ENCODE results near the gene BRD3OS. TPM values are rescaled to one million over a fixed set of nuclear protein-coding genes. Genes with fewer than 3 reads are reported as not detected.

Gene BRD3OS
- total and polyA plus RNA-seq, 7 donors = 3.9 to 19.4 (median 11.7) TPM

DNA sequence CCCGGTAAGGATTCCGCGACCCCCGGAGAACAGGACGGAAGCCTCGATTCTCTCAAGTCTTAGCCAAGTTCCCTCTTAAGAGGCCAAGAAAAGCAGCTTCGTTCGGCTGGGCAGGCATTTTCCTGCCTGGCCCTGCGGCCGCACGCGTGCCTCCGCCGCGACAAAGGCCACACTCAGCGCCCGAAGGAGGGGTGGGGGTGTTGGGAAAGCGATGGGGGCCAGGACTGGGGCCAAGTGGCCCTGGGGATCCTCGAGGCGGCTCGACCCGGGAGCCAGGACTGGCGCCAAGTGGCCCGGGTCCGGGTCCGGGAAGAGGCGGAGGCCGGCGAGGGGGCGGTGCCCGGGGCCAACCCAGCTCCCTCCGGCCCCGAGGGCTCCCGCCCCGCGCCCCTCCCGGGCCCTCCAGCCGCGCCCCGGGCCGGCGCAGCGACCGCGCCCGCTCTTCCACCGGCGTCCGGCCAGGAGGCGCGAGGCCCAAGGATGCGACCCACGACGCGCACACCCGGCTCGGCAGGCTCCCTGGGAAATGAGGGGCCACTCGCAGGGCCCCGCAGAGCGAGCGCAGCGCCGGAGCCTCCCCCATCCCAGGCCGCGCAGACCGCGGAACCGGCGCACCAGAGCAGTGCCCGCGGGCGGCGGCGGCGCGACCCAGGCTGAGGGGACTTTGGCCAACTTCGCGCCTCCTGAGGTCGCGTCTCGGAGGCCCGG, 33.9 kb upstream of the BRD3OS start:
- Histone ChIP-seq H3K4me1 (peaks cover 0 to 37% (median 29%) of the 10 kb centered on the region in 4 donors), H3K9me3 (no peaks in the 10 kb centered on the region), H3K36me3 (no peaks in the 10 kb centered on the region), H3K4me3 (peak overlapping the region; percentile 49 to 77 (median 70)), H3K27ac (peak overlapping the region; percentile 62 to 92 (median 77)), H3K27me3 (no peaks in the 10 kb centered on the region)
- intact Hi-C loops (cut with DNase I) = no loop called here
- 1 to 2% methylated on average over 82 of the region's 82 CpGs for WGBS, 2 donors
- TF ChIP-seq POLR2AphosphoS5 (IDR thresholded peaks at IDR 0.05) = no peak
- TF ChIP-seq POLR2A (IDR thresholded peaks at IDR 0.05) = no peak
- TF ChIP-seq EP300 (IDR thresholded peaks at IDR 0.05) = no peak
- TF ChIP-seq, protein P1, sequence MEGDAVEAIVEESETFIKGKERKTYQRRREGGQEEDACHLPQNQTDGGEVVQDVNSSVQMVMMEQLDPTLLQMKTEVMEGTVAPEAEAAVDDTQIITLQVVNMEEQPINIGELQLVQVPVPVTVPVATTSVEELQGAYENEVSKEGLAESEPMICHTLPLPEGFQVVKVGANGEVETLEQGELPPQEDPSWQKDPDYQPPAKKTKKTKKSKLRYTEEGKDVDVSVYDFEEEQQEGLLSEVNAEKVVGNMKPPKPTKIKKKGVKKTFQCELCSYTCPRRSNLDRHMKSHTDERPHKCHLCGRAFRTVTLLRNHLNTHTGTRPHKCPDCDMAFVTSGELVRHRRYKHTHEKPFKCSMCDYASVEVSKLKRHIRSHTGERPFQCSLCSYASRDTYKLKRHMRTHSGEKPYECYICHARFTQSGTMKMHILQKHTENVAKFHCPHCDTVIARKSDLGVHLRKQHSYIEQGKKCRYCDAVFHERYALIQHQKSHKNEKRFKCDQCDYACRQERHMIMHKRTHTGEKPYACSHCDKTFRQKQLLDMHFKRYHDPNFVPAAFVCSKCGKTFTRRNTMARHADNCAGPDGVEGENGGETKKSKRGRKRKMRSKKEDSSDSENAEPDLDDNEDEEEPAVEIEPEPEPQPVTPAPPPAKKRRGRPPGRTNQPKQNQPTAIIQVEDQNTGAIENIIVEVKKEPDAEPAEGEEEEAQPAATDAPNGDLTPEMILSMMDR (IDR thresholded peaks at IDR 0.05) = no peak
- DNase-seq = peak; percentile 69

DNA sequence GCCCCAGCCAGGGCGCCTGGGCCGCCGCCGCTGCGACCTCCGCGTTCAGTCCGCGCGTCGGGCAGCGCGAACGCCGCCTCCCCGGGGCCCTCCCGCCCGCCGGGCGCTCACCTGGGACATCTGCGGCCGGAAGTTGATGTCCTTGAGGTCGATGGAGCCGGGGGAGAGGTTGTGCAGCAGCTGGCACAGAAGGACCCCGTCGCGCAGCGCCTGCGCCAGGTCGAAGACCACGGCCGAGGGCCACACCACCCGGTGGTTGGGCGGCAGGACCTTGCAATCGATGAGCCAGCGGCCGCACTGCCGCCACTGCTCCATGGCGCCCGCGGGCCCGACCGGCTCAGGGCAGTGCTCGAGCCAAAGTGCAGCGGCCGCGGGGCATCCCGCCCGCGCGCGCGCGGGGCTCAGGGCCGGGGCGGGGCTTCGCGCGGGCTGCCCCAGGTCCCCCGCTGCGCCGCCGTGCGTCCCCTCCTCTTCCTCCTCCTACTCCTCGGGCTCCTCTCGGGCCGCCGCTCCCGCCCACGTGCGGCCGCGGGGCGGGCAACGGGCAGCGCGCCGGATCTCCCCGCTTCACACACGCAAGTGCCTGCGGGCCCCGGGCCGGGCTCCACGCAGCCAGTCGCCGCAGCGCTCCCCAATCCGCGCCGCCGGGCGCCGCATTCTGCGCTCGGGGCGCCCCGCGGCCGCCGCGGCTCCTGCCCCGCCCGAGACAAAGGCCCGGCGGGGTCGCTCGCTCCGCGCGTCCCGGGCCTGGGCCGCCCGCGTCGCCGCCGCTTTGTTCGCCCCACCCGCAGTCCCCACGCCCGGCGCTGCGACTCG, 33.1 kb upstream of the BRD3OS start, which contains the start of gene VAV2:
Gene VAV2 (minus strand): TSS at position 361 of the 816 bp plus-strand sequence. CDS start 46 bp downstream, at position 315.
- Histone ChIP-seq H3K4me3 (peak within 1 kb of the TSS; percentile 69 to 77 (median 72)), H3K27ac (peak within 1 kb of the TSS; percentile 87 to 95 (median 90)), H3K27me3 (no peaks in the 10 kb centered on the region), H3K36me3 (no peaks in the 10 kb centered on the region), H3K9me3 (no peaks in the 10 kb centered on the region), H3K4me1 (peaks cover 0 to 37% (median 29%) of the 10 kb centered on the region in 4 donors)
- intact Hi-C loops (cut with DNase I) = no loop called here
- TF ChIP-seq, protein P1 (IDR thresholded peaks at IDR 0.05) = no peak
- TF ChIP-seq EP300 (IDR thresholded peaks at IDR 0.05) (no peak), POLR2A (IDR thresholded peaks at IDR 0.05) (no peak), POLR2AphosphoS5 (IDR thresholded peaks at IDR 0.05) (no peak)
- WGBS, 2 donors = 0% methylated on average over 124 of the region's 124 CpGs
- peak; percentile 84 for DNase-seq

DNA sequence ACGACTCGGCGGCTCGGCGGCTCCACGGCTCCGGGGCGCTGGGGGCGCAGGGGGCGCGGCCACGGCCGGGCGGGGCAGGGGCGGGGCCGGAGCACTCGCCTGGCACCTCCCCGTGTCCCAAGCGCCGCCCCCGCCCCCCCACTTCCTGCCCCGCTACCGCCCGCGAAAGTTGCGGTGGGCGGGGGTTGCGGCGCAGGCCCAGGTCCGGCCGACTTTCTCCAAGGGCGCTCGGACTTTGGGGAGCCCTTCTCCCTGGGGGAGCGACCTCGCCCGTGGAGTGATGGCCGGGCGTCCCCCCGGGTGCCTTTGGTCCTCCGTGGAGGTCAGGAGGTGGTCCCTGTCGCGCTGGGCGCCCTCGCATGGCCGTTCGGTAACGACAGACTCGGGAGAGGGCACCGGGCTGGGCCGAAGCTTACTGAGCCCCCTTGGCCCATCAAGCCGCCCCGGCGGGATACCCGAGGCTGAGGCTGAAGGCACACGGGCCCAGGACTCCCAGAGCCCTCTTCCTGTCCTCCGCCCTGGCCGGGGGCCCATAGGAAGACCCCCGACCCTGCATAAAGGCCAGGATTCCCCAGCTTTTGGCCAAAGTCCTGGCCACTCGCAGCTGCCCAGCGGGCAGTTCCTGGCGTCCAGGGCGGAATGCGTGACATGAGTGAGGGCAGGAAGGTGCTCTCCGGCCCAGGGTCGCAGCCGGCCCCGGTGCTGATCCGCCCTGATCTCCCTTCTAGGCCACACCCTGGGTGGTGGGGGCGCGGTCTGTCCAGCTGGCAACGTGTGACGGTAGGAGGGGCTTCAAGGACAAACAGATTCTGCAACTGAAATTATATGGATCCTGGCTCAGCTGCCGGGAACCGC, 32.3 kb upstream of the BRD3OS start:
- H3K4me3 ChIP-seq = peak overlapping the region; percentile 69 to 77 (median 72)
- peaks cover 0 to 37% (median 29%) of the 10 kb centered on the region in 4 donors for H3K4me1 ChIP-seq
- peak; percentile 96 for DNase-seq
- intact Hi-C loops (cut with DNase I) = loop anchor here (1.0 kb wide), 1 partner anchor 31 kb away; no protein-coding TSS in a partner anchor
- no peaks in the 10 kb centered on the region for H3K27me3 ChIP-seq
- H3K27ac ChIP-seq = peak overlapping the region; percentile 87 to 95 (median 90)
- TF ChIP-seq EP300 (IDR thresholded peaks at IDR 0.05) (no peak), POLR2A (IDR thresholded peaks at IDR 0.05) (peak; percentile 61 to 74), POLR2AphosphoS5 (IDR thresholded peaks at IDR 0.05) (peak; percentile 74 to 92 (median 86))
- TF ChIP-seq, protein P1 (IDR thresholded peaks at IDR 0.05) = peak in 2 of 4 experiments; percentile 13 to 14
- WGBS, 2 donors = 1% methylated on average over 74 of the region's 74 CpGs
- no peaks in the 10 kb centered on the region for H3K9me3 ChIP-seq
- H3K36me3 ChIP-seq = no peaks in the 10 kb centered on the region

DNA sequence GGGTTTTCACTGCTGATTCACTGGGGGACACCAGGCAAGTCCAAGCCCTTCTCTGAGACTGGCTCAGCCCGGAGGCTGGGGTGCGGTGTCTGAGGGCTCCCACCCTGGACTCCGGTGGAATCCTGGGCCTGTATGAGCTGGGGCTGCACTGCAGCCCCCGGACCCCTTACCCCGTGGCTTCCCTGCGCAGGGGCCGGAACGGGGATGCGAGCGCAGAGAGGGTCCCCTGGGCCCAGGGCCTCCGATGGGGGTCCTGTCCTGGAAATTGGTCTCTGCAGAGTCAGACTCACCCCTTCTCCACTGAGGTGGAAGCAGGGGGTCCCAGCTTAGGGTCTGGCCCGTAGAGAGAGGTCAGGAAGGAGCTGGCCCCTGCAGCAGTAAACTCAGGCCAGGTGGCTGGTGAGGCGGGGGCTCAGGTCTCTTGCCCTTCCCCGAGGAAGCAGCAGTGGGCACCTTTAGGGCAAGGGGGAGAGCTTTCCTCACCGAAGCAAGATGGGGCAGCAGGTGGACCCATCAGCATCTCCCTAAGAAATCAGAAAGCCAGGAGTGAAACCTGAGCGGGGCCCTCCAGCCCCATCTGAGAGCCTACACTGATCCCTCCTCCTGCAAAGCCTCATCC, 31.5 kb upstream of the BRD3OS start:
- Histone ChIP-seq H3K9me3 (no peaks in the 10 kb centered on the region), H3K27ac (peak overlapping the region; percentile 87 to 95 (median 90)), H3K4me3 (peak overlapping the region; percentile 69 to 77 (median 72)), H3K27me3 (no peaks in the 10 kb centered on the region), H3K36me3 (no peaks in the 10 kb centered on the region), H3K4me1 (peaks cover 0 to 37% (median 29%) of the 10 kb centered on the region in 4 donors)
- WGBS, 2 donors = 24 to 59% methylated on average over 16 of the region's 16 CpGs
- no peak for DNase-seq
- intact Hi-C loops (cut with DNase I) = loop anchor here (1.0 to 2.0 kb wide), 4 partner anchors 31 to 459 kb away; partner anchors contain the start of gene ADAMTSL2
- TF ChIP-seq POLR2AphosphoS5 (IDR thresholded peaks at IDR 0.05) (no peak), EP300 (IDR thresholded peaks at IDR 0.05) (no peak), POLR2A (IDR thresholded peaks at IDR 0.05) (no peak)
- TF ChIP-seq, protein P1 (IDR thresholded peaks at IDR 0.05) = no peak
